Mesenchymal stem cell (in vitro differentiated cells and primary cell): ENCODE results near the gene CORO2B.

Experiments
- DNase-seq: peaks from one replicate; pipeline ENCODE4 v3.0.0-alpha.2; 2013
- H2AFZ ChIP-seq: one replicate; pipeline ENCODE4 v1.6.1; 2013; ENCODE audit warnings: low read depth, mild to moderate bottlenecking, control low read depth, inconsistent platforms, low read length, moderate library complexity
- H2AK5ac ChIP-seq: 2 replicates; pipeline ENCODE4 v1.6.1; 2013; ENCODE audit warnings: low read length, moderate library complexity, mild to moderate bottlenecking, inconsistent platforms; ENCODE audit not compliant: severe bottlenecking
- H2BK120ac ChIP-seq: one replicate; pipeline ENCODE4 v1.6.1; 2013; ENCODE audit warnings: low read depth, mild to moderate bottlenecking, inconsistent platforms, low read length, moderate library complexity
- H2BK12ac ChIP-seq, 2 experiments: one replicate each; pipeline ENCODE4 v1.6.1; 2013; ENCODE audit warnings: inconsistent platforms in 2 of 2, low read length in 2 of 2, mild to moderate bottlenecking in 2 of 2, moderate library complexity in 2 of 2, control low read depth in 1 of 2
- H2BK15ac ChIP-seq: one replicate; pipeline ENCODE4 v1.6.1; 2013; ENCODE audit warnings: mild to moderate bottlenecking, low read depth, inconsistent platforms; ENCODE audit not compliant: poor library complexity, severe bottlenecking
- H2BK5ac ChIP-seq: 2 replicates; pipeline ENCODE4 v1.6.1; 2013; ENCODE audit warnings: low read depth, mild to moderate bottlenecking, low read length, control low read depth, inconsistent platforms; ENCODE audit not compliant: poor library complexity, severe bottlenecking
- H3K14ac ChIP-seq, 2 experiments: one replicate each; pipeline ENCODE4 v1.6.1; 2013; ENCODE audit warnings: inconsistent platforms in 2 of 2, low read length in 2 of 2, control low read depth in 1 of 2, mild to moderate bottlenecking in 1 of 2, moderate library complexity in 1 of 2
- H3K18ac ChIP-seq, 2 experiments: one replicate each; pipeline ENCODE4 v1.6.1; 2013; ENCODE audit warnings: inconsistent platforms in 2 of 2, low read length in 2 of 2, control low read depth in 1 of 2, low read depth in 1 of 2, mild to moderate bottlenecking in 1 of 2
- H3K23ac ChIP-seq, 2 experiments: one replicate each; pipeline ENCODE4 v1.6.1; 2013; ENCODE audit warnings: inconsistent platforms in 2 of 2, low read length in 2 of 2, mild to moderate bottlenecking in 2 of 2, moderate library complexity in 2 of 2, control low read depth in 1 of 2
- H3K27ac ChIP-seq: 2 replicates; pipeline ENCODE4 v1.5.1; 2013; ENCODE audit warnings: mild to moderate bottlenecking, moderate library complexity, low read length, control low read depth, inconsistent platforms; ENCODE audit not compliant: poor library complexity, severe bottlenecking
- H3K27me3 ChIP-seq, 2 experiments: 2 replicates each; pipeline versions ENCODE4 v1.6.1 to v1.7.0; 2013; ENCODE audit warnings: low read length in 2 of 2, mild to moderate bottlenecking in 2 of 2, moderate library complexity in 2 of 2, control low read depth in 1 of 2, inconsistent platforms in 1 of 2; ENCODE audit not compliant: control insufficient read depth in 1 of 2, insufficient read depth in 1 of 2
- H3K36me3 ChIP-seq, 2 experiments: 2 replicates each; pipeline versions ENCODE4 v1.6.1 to v1.7.0; 2013; ENCODE audit warnings: low read length in 2 of 2, control low read depth in 1 of 2, inconsistent platforms in 1 of 2, low read depth in 1 of 2, mild to moderate bottlenecking in 1 of 2; ENCODE audit not compliant: insufficient read depth in 2 of 2, control insufficient read depth in 1 of 2
- H3K4ac ChIP-seq, 2 experiments: one replicate each; pipeline ENCODE4 v1.6.1; 2013; ENCODE audit warnings: inconsistent platforms in 2 of 2, low read length in 2 of 2, mild to moderate bottlenecking in 2 of 2, moderate library complexity in 2 of 2, control low read depth in 1 of 2, low read depth in 1 of 2
- H3K4me1 ChIP-seq: 2 replicates; pipeline ENCODE4 v1.6.1; 2013; ENCODE audit warnings: low read depth, low read length, control low read depth; ENCODE audit not compliant: control insufficient read depth, insufficient read depth
- H3K4me2 ChIP-seq: 2 replicates; pipeline ENCODE4 v1.6.1; 2013; ENCODE audit warnings: low read length, mild to moderate bottlenecking, inconsistent platforms; ENCODE audit not compliant: poor library complexity, severe bottlenecking
- H3K4me3 ChIP-seq, 2 experiments: 2 replicates each; pipeline versions ENCODE4 v1.5.1 to v1.7.0; 2013; ENCODE audit warnings: low read length in 2 of 2, mild to moderate bottlenecking in 2 of 2, control low read depth in 1 of 2, low read depth in 1 of 2; ENCODE audit not compliant: insufficient read depth in 1 of 2
- H3K79me1 ChIP-seq: replicated peaks from 2 replicates; pipeline ENCODE4 v1.6.1; 2013; ENCODE audit warnings: mild to moderate bottlenecking, control low read depth, low read length, inconsistent platforms; ENCODE audit not compliant: poor library complexity, severe bottlenecking
- H3K9ac ChIP-seq: 2 replicates; pipeline ENCODE4 v1.7.0; 2013; ENCODE audit warnings: mild to moderate bottlenecking, low read length, moderate library complexity
- H3K9me3 ChIP-seq: 2 replicates; pipeline ENCODE4 v1.7.0; 2013; ENCODE audit warnings: mild to moderate bottlenecking, low read length; ENCODE audit not compliant: control insufficient read depth
- H4K8ac ChIP-seq: one replicate; pipeline ENCODE4 v1.6.1; 2013; ENCODE audit warnings: inconsistent platforms, mild to moderate bottlenecking, low read length, moderate library complexity
- H4K91ac ChIP-seq: one replicate; pipeline ENCODE4 v1.6.1; 2013; ENCODE audit warnings: mild to moderate bottlenecking, low read length, inconsistent platforms
- WGBS: methylation state at CpG from one replicate; pipeline ENCODE4 v1.1.7; 2013; ENCODE audit warnings: mixed read lengths; 5-methylcytosine and 5-hydroxymethylcytosine counted together

CORO2B gene

GRCh38 chr15:68615301-68615700, 36.5 kb downstream of the CORO2B start:
- no peak overlapping the region for H4K8ac ChIP-seq
- H2AFZ ChIP-seq: no peak overlapping the region
- H4K91ac ChIP-seq: peak overlapping the region; percentile 1
- WGBS: 75% methylated on average over 1 of the region's 1 CpG
- no peak overlapping the region for H2BK120ac ChIP-seq
- H3K18ac ChIP-seq: peak overlapping the region in 1 of 2 experiments; percentile 92
- H3K79me1 ChIP-seq: peaks cover 13% of the 10 kb centered on the region
- no peak overlapping the region for H3K4me3 ChIP-seq
- peak overlapping the region; percentile 73 for H3K9ac ChIP-seq
- H3K4ac ChIP-seq: no peak overlapping the region
- H3K9me3 ChIP-seq: no peaks in the 10 kb centered on the region
- no peak overlapping the region for H3K14ac ChIP-seq
- peak overlapping the region; percentile 74 for H3K27ac ChIP-seq
- no peaks in the 10 kb centered on the region for H3K27me3 ChIP-seq
- H2AK5ac ChIP-seq: peak overlapping the region; percentile 88
- no peak overlapping the region for H2BK5ac ChIP-seq
- DNase-seq: no peak
- H2BK12ac ChIP-seq: peak overlapping the region in 1 of 2 experiments; percentile 93
- H3K4me2 ChIP-seq: no peak overlapping the region
- H3K36me3 ChIP-seq: no peaks in the 10 kb centered on the region
- no peak overlapping the region for H3K23ac ChIP-seq
- H3K4me1 ChIP-seq: peaks cover 24% of the 10 kb centered on the region
- peak overlapping the region; percentile 64 for H2BK15ac ChIP-seq

GRCh38 chr15:68615811-68616210, 37.0 kb downstream of the CORO2B start:
- Histone ChIP-seq H4K91ac (no peak overlapping the region), H4K8ac (no peak overlapping the region), H3K4ac (no peak overlapping the region), H3K4me1 (peaks cover 26% of the 10 kb centered on the region), H3K27ac (peak overlapping the region; percentile 0), H3K9me3 (no peaks in the 10 kb centered on the region), H2BK15ac (no peak overlapping the region), H2BK5ac (no peak overlapping the region), H3K18ac (peak overlapping the region in 1 of 2 experiments; percentile 8), H3K27me3 (no peaks in the 10 kb centered on the region), H2AK5ac (peak overlapping the region; percentile 47), H3K36me3 (no peaks in the 10 kb centered on the region), H2BK120ac (no peak overlapping the region), H2AFZ (no peak overlapping the region), H3K4me3 (no peak overlapping the region), H3K79me1 (peaks cover 13% of the 10 kb centered on the region), H3K9ac (no peak overlapping the region), H3K14ac (no peak overlapping the region), H3K23ac (no peak overlapping the region), H2BK12ac (peak overlapping the region in 1 of 2 experiments; percentile 2), H3K4me2 (no peak overlapping the region)
- no peak for DNase-seq
- WGBS: 67% methylated on average over 1 of the region's 6 CpGs

DNA sequence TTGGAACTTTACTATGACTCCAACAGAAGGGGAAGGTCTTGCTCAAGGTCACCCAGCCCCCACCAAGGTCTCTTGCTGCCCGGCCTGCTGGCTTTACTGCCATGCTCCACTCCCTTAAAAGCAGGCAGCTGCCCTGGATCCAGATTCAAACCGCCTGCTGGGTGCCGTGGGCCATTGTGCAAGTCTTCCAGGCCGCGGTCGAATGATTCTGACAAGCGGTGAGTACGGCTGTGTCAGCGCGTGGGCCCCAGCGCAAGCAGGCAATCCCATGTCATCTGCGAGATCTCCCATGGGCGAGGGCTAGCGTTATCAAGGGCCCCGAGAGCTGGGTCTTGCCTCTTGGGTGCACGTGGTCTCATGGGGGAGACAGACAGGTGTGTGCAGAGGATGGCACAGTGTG, 37.6 kb downstream of the CORO2B start:
- WGBS: 91% methylated on average over 16 of the region's 16 CpGs
- Histone ChIP-seq H3K14ac (no peak overlapping the region), H3K9me3 (no peaks in the 10 kb centered on the region), H4K8ac (no peak overlapping the region), H3K4me1 (peaks cover 31% of the 10 kb centered on the region), H3K18ac (peak overlapping the region in 1 of 2 experiments; percentile 28), H3K27me3 (no peaks in the 10 kb centered on the region), H3K4ac (peak overlapping the region in 1 of 2 experiments; percentile 38), H3K79me1 (peaks cover 13% of the 10 kb centered on the region), H3K36me3 (peaks cover 0 to 4% of the 10 kb centered on the region in 2 experiments), H2BK15ac (no peak overlapping the region), H2AFZ (no peak overlapping the region), H2BK120ac (no peak overlapping the region), H3K27ac (peak overlapping the region; percentile 58), H3K4me2 (no peak overlapping the region), H3K4me3 (no peak overlapping the region), H2BK5ac (no peak overlapping the region), H2BK12ac (peak overlapping the region in 1 of 2 experiments; percentile 85), H3K23ac (no peak overlapping the region), H4K91ac (no peak overlapping the region), H3K9ac (no peak overlapping the region), H2AK5ac (no peak overlapping the region)
- no peak for DNase-seq

GRCh38 chr15:68617001-68617400, 38.2 kb downstream of the CORO2B start:
- no peak overlapping the region for H4K91ac ChIP-seq
- WGBS: 0% methylated on average over 2 of the region's 2 CpGs

More at GRCh38 chr15:68617001-68617400, 38.2 kb downstream of the CORO2B start:
- Histone ChIP-seq H2AK5ac (no peak overlapping the region), H2BK15ac (no peak overlapping the region), H2BK12ac (no peak overlapping the region), H2BK5ac (no peak overlapping the region), H2AFZ (no peak overlapping the region), H3K23ac (no peak overlapping the region), H3K36me3 (peaks cover 0 to 4% of the 10 kb centered on the region in 2 experiments), H3K27ac (peak overlapping the region; percentile 58), H3K4me2 (no peak overlapping the region), H3K27me3 (no peaks in the 10 kb centered on the region), H3K4ac (no peak overlapping the region), H4K8ac (no peak overlapping the region), H3K9ac (no peak overlapping the region), H3K79me1 (peaks cover 13% of the 10 kb centered on the region), H3K18ac (no peak overlapping the region), H3K9me3 (no peaks in the 10 kb centered on the region), H3K4me3 (no peak overlapping the region), H2BK120ac (no peak overlapping the region), H3K14ac (no peak overlapping the region), H3K4me1 (peaks cover 32% of the 10 kb centered on the region)
- DNase-seq: peak; percentile 54
